WTC11 (cell line): ENCODE measurements around the gene TSPAN9.

Experiments used
- CREM ChIP-seq: sonication (generic); formaldehyde crosslinking; IDR thresholded peaks from 2 replicates; pipeline ENCODE4 v1.8.1; 2022; ENCODE audit warnings: mild to moderate bottlenecking, missing genetic modification reagents, moderate library complexity
- CTCF ChIP-seq: fragments of 200-600 bp; IDR thresholded peaks from 2 replicates; pipeline ENCODE4 v1.8.0; 2022; ENCODE audit warnings: antibody characterized with exemption
- IRF2 ChIP-seq: sonication (generic); formaldehyde crosslinking; IDR thresholded peaks from 2 replicates; pipeline ENCODE4 v1.8.0; 2022; ENCODE audit warnings: low read depth, missing genetic modification reagents, borderline replicate concordance
- JUN ChIP-seq: sonication (generic); formaldehyde crosslinking; IDR thresholded peaks from 2 replicates; pipeline ENCODE4 v1.8.0; 2023; ENCODE audit warnings: mild to moderate bottlenecking, missing genetic modification reagents
- KAT7 ChIP-seq: sonication (generic); formaldehyde crosslinking; IDR thresholded peaks from 2 replicates; pipeline ENCODE4 v1.8.1; 2023; ENCODE audit warnings: missing genetic modification reagents, mild to moderate bottlenecking, borderline replicate concordance
- NR1H2 ChIP-seq: sonication (generic); formaldehyde crosslinking; IDR thresholded peaks from 2 replicates; pipeline ENCODE4 v1.9.0; 2021; ENCODE audit warnings: mild to moderate bottlenecking, moderate library complexity, missing genetic modification reagents
- TP53 ChIP-seq: sonication (generic); formaldehyde crosslinking; IDR thresholded peaks from 2 replicates; pipeline ENCODE4 v1.8.1; 2023; ENCODE audit warnings: mild to moderate bottlenecking, missing genetic modification reagents

GRCh38 chr12:3207175-3207574 is 130.0 kb downstream of the TSPAN9 start:
- no peak for TF ChIP-seq JUN (CRISPR knock-in tag)
- no peak for TF ChIP-seq KAT7 (CRISPR knock-in tag)
- no peak for TF ChIP-seq CTCF
- no peak for TF ChIP-seq TP53 (CRISPR knock-in tag)
- no peak for TF ChIP-seq IRF2 (CRISPR knock-in tag)
- TF ChIP-seq CREM, result no peak
- no peak for TF ChIP-seq NR1H2 (CRISPR knock-in tag)
